Mesothelial cell of epicardium (in vitro differentiated cells): ENCODE data around the gene EFCAB8. TPM values are rescaled to one million over a fixed set of nuclear protein-coding genes. Genes with fewer than 3 reads are reported as not detected.

Experiments used
- DNase-seq, 2 experiments: peaks; one replicate each; pipeline ENCODE4 v3.0.0; 2021; ENCODE audit warnings: low spot score in 2 of 2; ENCODE audit not compliant: unreplicated experiment in 2 of 2
- H3K27ac Mint-ChIP-seq: 2 replicates; pipeline ENCODE4 v1.8.0; 2021; ENCODE audit warnings: mixed read lengths
- H3K27me3 Mint-ChIP-seq: 2 replicates; pipeline ENCODE4 v1.8.0; 2021; ENCODE audit warnings: low read depth, mixed read lengths
- H3K36me3 Mint-ChIP-seq: 2 replicates; pipeline ENCODE4 v1.8.0; 2021; ENCODE audit warnings: mixed read lengths
- H3K4me1 Mint-ChIP-seq: 2 replicates; pipeline ENCODE4 v1.8.0; 2021; ENCODE audit warnings: mixed read lengths
- H3K4me3 Mint-ChIP-seq: 2 replicates; pipeline ENCODE4 v1.8.0; 2021; ENCODE audit warnings: mild to moderate bottlenecking, moderate library complexity, mixed read lengths
- H3K9me3 Mint-ChIP-seq: 2 replicates; pipeline ENCODE4 v1.8.0; 2021; ENCODE audit warnings: mixed read lengths
- CTCF ChIP-seq: fragments of 200-600 bp; sonication (generic); IDR thresholded peaks from one replicate; pipeline ENCODE4 v1.5.0; 2021; ENCODE audit warnings: antibody characterized with exemption; ENCODE audit not compliant: unreplicated experiment
- total RNA-seq: library from RNA; stranded (reverse); gene quantifications from 3 replicates; pipeline ENCODE4 v1.2.1, GENCODE V29; 2021

The EFCAB8 gene
- total RNA-seq, 1 donor from 2014 or later, result 0.47 TPM

- H3K36me3 Mint-ChIP-seq, result no peaks in the 10 kb centered on the region
- no peak for TF ChIP-seq CTCF
- no peaks in the 10 kb centered on the region for H3K4me1 Mint-ChIP-seq
- H3K27ac Mint-ChIP-seq, result no peak overlapping the region
- no peaks in the 10 kb centered on the region for H3K27me3 Mint-ChIP-seq
- DNase-seq, result no peak
- no peaks in the 10 kb centered on the region for H3K9me3 Mint-ChIP-seq
- no peak overlapping the region for H3K4me3 Mint-ChIP-seq
Observed at GRCh38 chr20:32893263-32894025, 34.7 kb downstream of the EFCAB8 start.

- Mint-ChIP-seq H3K36me3 (no peaks in the 10 kb centered on the region), H3K4me1 (no peaks in the 10 kb centered on the region), H3K27me3 (no peaks in the 10 kb centered on the region), H3K4me3 (no peak overlapping the region), H3K9me3 (no peaks in the 10 kb centered on the region), H3K27ac (no peak overlapping the region)
- DNase-seq, result no peak
- TF ChIP-seq CTCF, result no peak
Observed at GRCh38 chr20:32894026-32894483, 35.3 kb downstream of the EFCAB8 start.

- no peak overlapping the region for H3K27ac Mint-ChIP-seq
- H3K4me3 Mint-ChIP-seq, result no peak overlapping the region
- no peak for TF ChIP-seq CTCF
- DNase-seq, result no peak
- no peaks in the 10 kb centered on the region for H3K4me1 Mint-ChIP-seq
- H3K27me3 Mint-ChIP-seq, result no peaks in the 10 kb centered on the region
- H3K36me3 Mint-ChIP-seq, result no peaks in the 10 kb centered on the region
- H3K9me3 Mint-ChIP-seq, result no peaks in the 10 kb centered on the region
Observed at GRCh38 chr20:32894711-32895355, 36.1 kb downstream of the EFCAB8 start.

GRCh38 chr20:32896521-32897280 is 38.0 kb downstream of the EFCAB8 start:
- Mint-ChIP-seq H3K27me3 (no peaks in the 10 kb centered on the region), H3K4me1 (no peaks in the 10 kb centered on the region), H3K9me3 (no peaks in the 10 kb centered on the region), H3K27ac (no peak overlapping the region), H3K4me3 (no peak overlapping the region), H3K36me3 (no peaks in the 10 kb centered on the region)
- no peak for DNase-seq
- no peak for TF ChIP-seq CTCF

- DNase-seq, result no peak
- Mint-ChIP-seq H3K9me3 (no peaks in the 10 kb centered on the region), H3K36me3 (no peaks in the 10 kb centered on the region), H3K27ac (no peak overlapping the region), H3K4me3 (no peak overlapping the region), H3K27me3 (no peaks in the 10 kb centered on the region), H3K4me1 (no peaks in the 10 kb centered on the region)
- no peak for TF ChIP-seq CTCF
Observed at GRCh38 chr20:32898729-32899128, 40.0 kb downstream of the EFCAB8 start.
